Measurements from ENCODE around the gene FGF22. TPM values are rescaled to one million over a fixed set of nuclear protein-coding genes. Genes with fewer than 3 reads are reported as not detected.
"Not testable (repeated sequence)": the region's sequence is repeated elsewhere in the genome, so short reads cannot be mapped to it uniquely, and the experiment has no call there.

FGF22 gene
- total RNA-seq, 1 experiment from 2014 or later = not detected

DNA sequence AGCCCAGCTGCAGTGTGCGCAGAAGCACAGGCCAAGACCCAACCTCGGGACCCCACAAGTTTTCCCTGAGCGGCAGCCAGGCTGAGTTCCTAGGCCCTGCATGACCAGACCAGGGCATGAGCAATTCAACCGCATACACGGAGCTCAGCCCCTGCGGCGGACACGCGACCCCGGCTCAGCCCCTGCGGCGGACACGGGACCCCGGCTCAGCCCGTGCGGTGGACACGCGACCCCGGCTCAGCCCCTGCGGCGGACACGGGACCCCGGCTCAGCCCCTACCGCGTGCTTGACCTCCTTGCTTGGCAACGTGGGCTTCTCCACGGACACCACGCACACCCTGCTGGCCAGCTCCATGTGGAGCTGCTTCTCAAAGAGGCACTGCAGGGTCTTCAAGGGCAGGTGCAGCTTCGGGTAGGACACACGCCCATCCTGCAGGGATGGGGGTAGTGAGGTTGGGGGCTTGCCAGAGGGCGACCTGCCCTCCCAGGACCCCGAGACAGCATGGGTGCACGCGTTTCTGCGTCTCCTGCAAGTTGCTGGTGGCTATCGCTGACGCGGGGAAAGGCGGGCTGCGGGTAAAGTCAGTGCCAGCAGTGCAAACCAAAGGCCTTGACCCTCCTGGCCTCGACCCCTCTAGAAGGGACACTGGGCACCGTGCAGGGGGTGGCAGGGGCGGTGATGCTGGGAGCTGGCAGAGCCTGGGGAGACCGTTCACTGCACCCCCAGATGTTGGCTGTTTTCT lies 16.3 kb upstream of the FGF22 start:
- no peaks in the 10 kb centered on the region for H3K9me2 ChIP-seq (replicated peaks; ENCODE audit: insufficient read depth, low read length)
- no peak for DNase-seq
- no peak overlapping the region for H3K4me3 ChIP-seq (ENCODE audit: low read length)
- no peak overlapping the region for H2AFZ ChIP-seq (ENCODE audit: low read length)
- H3K36me3 ChIP-seq (ENCODE audit: insufficient read depth, low read length) = peaks cover 16% of the 10 kb centered on the region
- no peaks in the 10 kb centered on the region for H4K20me1 ChIP-seq (ENCODE audit: insufficient read depth, low read depth, low read length)
- H3K4me1 ChIP-seq (ENCODE audit: low read length) = no peaks in the 10 kb centered on the region
- H3K9me3 ChIP-seq (ENCODE audit: low read length) = no peaks in the 10 kb centered on the region
- H3K27ac ChIP-seq (ENCODE audit: low read length) = no peak overlapping the region
- H3K4me2 ChIP-seq (ENCODE audit: low read depth, low read length, poor library complexity, severe bottlenecking) = no peak overlapping the region
- H3K9ac ChIP-seq (ENCODE audit: low read length) = no peak overlapping the region
- H3K27me3 ChIP-seq (ENCODE audit: low read length) = no peaks in the 10 kb centered on the region
- peaks cover 8% of the 10 kb centered on the region; the same call in 1 of the 2 replicates for H3K79me2 ChIP-seq (ENCODE audit: low read length)

DNA sequence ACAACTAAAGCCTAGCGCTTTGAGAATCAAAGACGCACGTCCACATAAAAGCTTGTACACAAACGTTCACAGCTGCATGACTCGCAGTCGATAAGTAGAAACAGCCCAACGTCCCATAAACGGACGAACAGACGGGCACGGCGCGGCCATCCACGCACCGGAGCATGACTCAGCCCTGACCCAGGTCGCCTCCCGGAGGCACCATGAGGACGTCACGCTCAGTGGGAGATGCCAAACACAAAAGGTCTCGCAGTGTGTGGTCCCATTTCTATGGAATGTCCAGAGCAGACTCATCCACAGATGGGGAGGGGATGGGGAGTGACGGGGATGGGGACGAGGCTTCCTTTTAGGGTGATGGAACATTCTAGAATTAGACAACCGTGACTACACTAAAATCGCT lies 15.7 kb upstream of the FGF22 start:
- Histone ChIP-seq H4K20me1 (ENCODE audit: insufficient read depth, low read depth, low read length) (no peaks in the 10 kb centered on the region), H3K4me3 (ENCODE audit: low read length) (no peak overlapping the region), H3K36me3 (ENCODE audit: insufficient read depth, low read length) (peaks cover 20% of the 10 kb centered on the region), H3K4me2 (ENCODE audit: low read depth, low read length, poor library complexity, severe bottlenecking) (no peak overlapping the region), H3K9me3 (ENCODE audit: low read length) (no peaks in the 10 kb centered on the region), H3K27me3 (ENCODE audit: low read length) (no peaks in the 10 kb centered on the region), H3K79me2 (ENCODE audit: low read length) (peaks cover 14% of the 10 kb centered on the region; the same call in 1 of the 2 replicates), H3K4me1 (ENCODE audit: low read length) (no peaks in the 10 kb centered on the region), H3K9ac (ENCODE audit: low read length) (no peak overlapping the region), H3K9me2 (replicated peaks; ENCODE audit: insufficient read depth, low read length) (no peaks in the 10 kb centered on the region), H2AFZ (ENCODE audit: low read length) (no peak overlapping the region), H3K27ac (ENCODE audit: low read length) (no peak overlapping the region)
- DNase-seq = no peak

DNA sequence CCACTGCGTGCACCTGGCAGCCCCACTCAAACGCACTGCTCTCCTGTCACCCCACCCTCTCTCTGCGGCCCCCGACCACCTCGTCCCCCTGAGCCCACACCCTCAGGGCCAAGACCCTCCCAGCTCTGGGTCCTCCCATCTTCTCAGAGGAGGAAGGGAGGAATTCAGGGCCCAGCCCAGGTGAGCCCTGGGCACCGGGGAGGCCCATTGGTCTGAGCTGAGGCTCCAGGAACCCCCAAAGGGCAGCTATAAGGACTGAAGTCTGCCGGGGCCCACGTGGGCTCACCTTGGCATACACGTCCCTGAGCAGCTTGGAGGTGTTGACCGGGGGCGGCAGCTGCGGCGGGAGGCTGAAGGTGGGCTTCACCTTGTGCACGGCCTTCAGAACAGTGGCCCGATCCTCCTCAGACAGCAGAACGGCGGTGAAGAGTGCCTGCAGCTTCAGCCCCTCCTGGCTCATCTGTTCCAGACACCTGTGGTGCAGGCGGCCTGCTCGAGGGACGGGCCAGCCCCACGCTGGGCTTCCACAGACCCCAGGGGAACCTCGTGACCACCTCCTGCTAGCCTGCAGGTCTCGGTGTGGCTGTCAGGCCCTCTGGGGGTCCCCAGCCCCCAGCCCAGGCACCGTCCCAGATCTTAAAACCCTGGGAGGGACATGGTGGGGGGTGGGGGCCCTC lies 15.1 kb upstream of the FGF22 start:
- Histone ChIP-seq H3K79me2 (ENCODE audit: low read length) (peaks cover 17% of the 10 kb centered on the region; the same call in 1 of the 2 replicates), H4K20me1 (ENCODE audit: insufficient read depth, low read depth, low read length) (no peaks in the 10 kb centered on the region), H3K27ac (ENCODE audit: low read length) (no peak overlapping the region), H3K36me3 (ENCODE audit: insufficient read depth, low read length) (peaks cover 22% of the 10 kb centered on the region), H3K9me3 (ENCODE audit: low read length) (no peaks in the 10 kb centered on the region), H3K4me3 (ENCODE audit: low read length) (no peak overlapping the region), H3K27me3 (ENCODE audit: low read length) (no peaks in the 10 kb centered on the region), H3K4me1 (ENCODE audit: low read length) (no peaks in the 10 kb centered on the region), H2AFZ (ENCODE audit: low read length) (no peak overlapping the region), H3K9ac (ENCODE audit: low read length) (no peak overlapping the region), H3K9me2 (replicated peaks; ENCODE audit: insufficient read depth, low read length) (no peaks in the 10 kb centered on the region), H3K4me2 (ENCODE audit: low read depth, low read length, poor library complexity, severe bottlenecking) (no peak overlapping the region)
- no peak for DNase-seq

DNA sequence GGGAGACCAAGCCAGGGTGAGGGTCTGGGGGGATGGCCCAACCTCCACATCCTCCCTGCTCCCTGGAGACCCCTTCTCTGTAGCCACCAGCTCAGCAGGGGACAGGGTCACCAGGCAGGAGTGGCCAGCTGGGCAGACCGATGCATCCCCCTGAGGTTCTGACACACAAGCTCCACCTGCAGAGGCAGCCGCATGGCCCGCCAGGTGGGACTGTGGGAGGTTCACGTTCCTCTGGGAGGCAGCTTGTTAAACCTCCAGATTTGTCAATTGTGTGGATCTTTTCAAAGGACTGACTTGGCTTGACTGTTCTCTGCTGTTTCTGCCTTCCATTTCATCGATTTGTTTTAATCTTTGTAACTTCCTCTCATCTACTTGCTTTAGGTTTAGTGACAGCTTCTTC lies 14.4 kb upstream of the FGF22 start:
- peaks cover 22% of the 10 kb centered on the region for H3K36me3 ChIP-seq (ENCODE audit: insufficient read depth, low read length)
- H3K9me3 ChIP-seq (ENCODE audit: low read length) = no peaks in the 10 kb centered on the region
- DNase-seq = no peak
- no peaks in the 10 kb centered on the region for H4K20me1 ChIP-seq (ENCODE audit: insufficient read depth, low read depth, low read length)
- H2AFZ ChIP-seq (ENCODE audit: low read length) = no peak overlapping the region
- H3K4me2 ChIP-seq (ENCODE audit: low read depth, low read length, poor library complexity, severe bottlenecking) = no peak overlapping the region
- H3K27me3 ChIP-seq (ENCODE audit: low read length) = no peaks in the 10 kb centered on the region
- no peaks in the 10 kb centered on the region for H3K4me1 ChIP-seq (ENCODE audit: low read length)
- no peak overlapping the region for H3K27ac ChIP-seq (ENCODE audit: low read length)
- H3K9ac ChIP-seq (ENCODE audit: low read length) = no peak overlapping the region
- no peaks in the 10 kb centered on the region for H3K9me2 ChIP-seq (replicated peaks; ENCODE audit: insufficient read depth, low read length)
- no peak overlapping the region for H3K4me3 ChIP-seq (ENCODE audit: low read length)
- H3K79me2 ChIP-seq (ENCODE audit: low read length) = peaks cover 20% of the 10 kb centered on the region

DNA sequence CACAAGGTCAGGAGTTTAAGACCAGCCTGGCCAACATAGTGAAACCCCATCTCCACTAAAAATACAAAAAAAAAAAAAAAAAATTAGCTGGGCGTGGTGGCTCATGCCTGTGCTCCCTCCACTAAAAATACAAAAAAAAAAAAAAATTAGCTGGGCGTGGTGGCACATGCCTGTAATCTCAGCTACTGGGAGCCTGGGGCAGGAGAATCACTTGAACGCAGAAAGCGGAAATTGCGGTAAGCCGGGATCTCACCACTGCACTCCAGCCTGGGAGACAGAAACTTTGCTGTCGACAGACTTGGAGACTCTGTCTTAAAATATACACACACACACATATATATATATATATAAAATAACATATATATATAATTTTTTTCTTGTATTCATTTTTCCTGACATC lies 13.1 kb upstream of the FGF22 start:
- H3K9me3 ChIP-seq (ENCODE audit: low read length); H3K4me3 ChIP-seq (ENCODE audit: low read length); H4K20me1 ChIP-seq (ENCODE audit: insufficient read depth, low read depth, low read length); H3K27me3 ChIP-seq (ENCODE audit: low read length); H3K4me1 ChIP-seq (ENCODE audit: low read length); H3K9ac ChIP-seq (ENCODE audit: low read length); H3K4me2 ChIP-seq (ENCODE audit: low read depth, low read length, poor library complexity, severe bottlenecking); H2AFZ ChIP-seq (ENCODE audit: low read length); DNase-seq; H3K27ac ChIP-seq (ENCODE audit: low read length); H3K9me2 ChIP-seq (replicated peaks; ENCODE audit: insufficient read depth, low read length): not testable (repeated sequence)
- Histone ChIP-seq H3K36me3 (ENCODE audit: insufficient read depth, low read length) (peaks cover 22% of the 10 kb centered on the region), H3K79me2 (ENCODE audit: low read length) (peaks cover 32% of the 10 kb centered on the region)

DNA sequence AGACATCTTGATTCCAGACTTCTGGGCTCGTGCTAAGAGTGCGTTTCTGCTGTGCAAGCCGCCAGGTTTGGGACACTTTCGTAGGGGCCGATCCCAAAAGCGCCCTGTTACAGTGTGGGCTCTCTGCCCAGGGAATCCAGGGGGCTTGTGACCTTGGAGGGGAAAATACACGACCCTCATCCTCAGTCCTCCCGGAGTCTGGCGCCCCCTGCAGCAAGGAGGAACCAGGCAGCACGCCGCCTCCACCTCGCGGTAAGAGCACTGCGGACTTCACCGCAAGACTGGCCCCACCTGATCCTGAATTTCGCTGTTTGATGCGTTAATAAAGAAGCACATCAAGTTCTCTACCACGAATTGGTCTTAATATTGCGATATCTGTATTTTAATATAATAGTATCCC lies 11.5 kb upstream of the FGF22 start:
- Histone ChIP-seq H3K36me3 (ENCODE audit: insufficient read depth, low read length) (peaks cover 18% of the 10 kb centered on the region), H3K79me2 (ENCODE audit: low read length) (peaks cover 48% of the 10 kb centered on the region), H3K4me2 (ENCODE audit: low read depth, low read length, poor library complexity, severe bottlenecking) (no peak overlapping the region)

DNA sequence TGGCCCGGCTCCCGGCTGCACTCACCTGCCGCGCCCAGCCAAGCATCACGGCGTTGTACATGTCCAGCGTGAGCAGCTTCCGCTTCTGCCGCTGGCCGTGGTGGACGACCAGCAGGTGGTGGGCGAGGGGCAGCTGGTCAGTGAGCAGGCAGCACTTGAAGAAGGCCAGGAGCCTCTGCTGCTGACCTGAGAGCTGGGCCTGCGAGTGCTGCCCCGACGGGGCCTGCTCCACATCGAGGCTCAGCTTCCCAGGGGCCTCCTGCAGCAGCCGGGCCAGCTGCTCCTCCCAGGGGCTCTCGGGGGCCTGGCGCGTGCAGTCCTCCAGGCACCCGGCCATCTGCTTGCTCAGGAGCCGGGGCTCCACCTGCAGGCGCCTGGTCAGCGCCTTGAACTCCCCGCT lies 10.2 kb upstream of the FGF22 start:
- Histone ChIP-seq H3K79me2 (ENCODE audit: low read length) (peaks cover 48% of the 10 kb centered on the region), H3K36me3 (ENCODE audit: insufficient read depth, low read length) (peaks cover 14% of the 10 kb centered on the region), H3K4me1 (ENCODE audit: low read length) (peaks cover 14% of the 10 kb centered on the region)
- not testable (repeated sequence) for DNase-seq; H4K20me1 ChIP-seq (ENCODE audit: insufficient read depth, low read depth, low read length); H3K9me3 ChIP-seq (ENCODE audit: low read length); H3K9ac ChIP-seq (ENCODE audit: low read length); H3K4me3 ChIP-seq (ENCODE audit: low read length); H3K27me3 ChIP-seq (ENCODE audit: low read length); H3K4me2 ChIP-seq (ENCODE audit: low read depth, low read length, poor library complexity, severe bottlenecking); H2AFZ ChIP-seq (ENCODE audit: low read length); H3K9me2 ChIP-seq (replicated peaks; ENCODE audit: insufficient read depth, low read length); H3K27ac ChIP-seq (ENCODE audit: low read length)

More for the DNA sequence above, 11.5 kb upstream of the FGF22 start:
- no peaks in the 10 kb centered on the region for H3K9me2 ChIP-seq (replicated peaks; ENCODE audit: insufficient read depth, low read length)
- no peak overlapping the region for H3K9ac ChIP-seq (ENCODE audit: low read length)
- no peaks in the 10 kb centered on the region for H3K9me3 ChIP-seq (ENCODE audit: low read length)
- H3K27ac ChIP-seq (ENCODE audit: low read length) = no peak overlapping the region
- no peaks in the 10 kb centered on the region for H4K20me1 ChIP-seq (ENCODE audit: insufficient read depth, low read depth, low read length)
- peaks cover 6% of the 10 kb centered on the region for H3K4me1 ChIP-seq (ENCODE audit: low read length)
- no peaks in the 10 kb centered on the region for H3K27me3 ChIP-seq (ENCODE audit: low read length)
- no peak for DNase-seq
- no peak overlapping the region for H2AFZ ChIP-seq (ENCODE audit: low read length)
- no peak overlapping the region for H3K4me3 ChIP-seq (ENCODE audit: low read length)

DNA sequence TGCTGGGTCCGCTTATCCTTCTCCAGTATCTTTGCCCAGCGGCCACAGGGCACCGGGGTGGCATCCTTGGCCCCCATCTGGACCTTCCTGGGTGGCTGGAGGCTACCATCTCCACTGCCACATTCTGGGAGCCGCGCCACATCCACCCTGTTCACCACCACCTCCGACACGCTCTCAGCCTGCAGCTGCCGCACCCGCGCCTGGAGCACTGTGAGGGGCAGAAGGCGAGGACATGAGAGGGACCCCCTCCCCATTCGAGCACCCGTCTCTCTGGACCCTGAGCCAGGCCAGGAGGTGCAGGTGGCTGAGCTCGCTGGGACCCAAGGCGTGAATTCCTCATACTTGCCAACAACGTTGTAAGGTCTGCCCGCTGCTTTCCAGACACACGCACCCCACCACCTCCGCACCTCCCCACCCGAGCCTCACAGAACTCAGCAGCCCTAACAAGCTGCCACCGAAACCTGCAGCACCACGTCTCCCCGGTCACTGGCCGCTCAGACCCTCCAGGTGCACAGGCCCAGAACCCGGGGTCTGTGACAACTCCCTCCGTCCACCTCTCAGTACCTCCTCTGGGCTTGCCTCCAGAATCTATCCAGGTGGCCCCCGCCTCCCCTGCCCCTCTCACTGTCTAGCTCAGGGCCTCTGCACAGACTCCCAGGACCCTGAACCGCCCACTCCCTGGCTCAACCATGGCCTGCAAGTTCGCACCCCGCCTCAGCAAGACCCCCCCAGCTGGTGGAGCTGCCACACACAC lies 9.5 kb upstream of the FGF22 start:
- Histone ChIP-seq H3K4me2 (ENCODE audit: low read depth, low read length, poor library complexity, severe bottlenecking) (no peak overlapping the region), H3K9me2 (replicated peaks; ENCODE audit: insufficient read depth, low read length) (no peaks in the 10 kb centered on the region), H3K27me3 (ENCODE audit: low read length) (no peaks in the 10 kb centered on the region), H3K9me3 (ENCODE audit: low read length) (no peaks in the 10 kb centered on the region), H2AFZ (ENCODE audit: low read length) (no peak overlapping the region), H3K79me2 (ENCODE audit: low read length) (peaks cover 48% of the 10 kb centered on the region), H3K4me3 (ENCODE audit: low read length) (no peak overlapping the region), H3K27ac (ENCODE audit: low read length) (no peak overlapping the region), H3K9ac (ENCODE audit: low read length) (no peak overlapping the region), H3K36me3 (ENCODE audit: insufficient read depth, low read length) (peaks cover 14% of the 10 kb centered on the region), H3K4me1 (ENCODE audit: low read length) (peaks cover 14% of the 10 kb centered on the region), H4K20me1 (ENCODE audit: insufficient read depth, low read depth, low read length) (no peaks in the 10 kb centered on the region)
- DNase-seq = no peak

Data from Karpas-422 (cell line).